Muscle layer of colon (tissue), 2 donors: ENCODE data around the gene INPP5E.

ENCODE experiments used
- H3K27ac ChIP-seq: one replicate; pipeline ENCODE4 v1.7.0; 2013; ENCODE audit warnings: low read depth, mild to moderate bottlenecking, low read length, moderate library complexity
- H3K27me3 ChIP-seq, 2 donors: one replicate each; pipeline ENCODE4 v1.7.0; 2013; ENCODE audit warnings: low read length in 2 of 2, mild to moderate bottlenecking in 2 of 2; ENCODE audit not compliant: insufficient read depth in 2 of 2, control insufficient read depth in 1 of 2
- H3K36me3 ChIP-seq: one replicate; pipeline ENCODE4 v1.7.0; 2013; ENCODE audit warnings: mild to moderate bottlenecking, low read length; ENCODE audit not compliant: insufficient read depth
- H3K4me1 ChIP-seq: one replicate; pipeline ENCODE4 v1.7.0; 2013; ENCODE audit warnings: mild to moderate bottlenecking, low read length; ENCODE audit not compliant: insufficient read depth
- H3K4me3 ChIP-seq, 2 donors: one replicate each; pipeline ENCODE4 v1.7.0; 2013; ENCODE audit warnings: low read length in 2 of 2, low read depth in 1 of 2, mild to moderate bottlenecking in 1 of 2, moderate library complexity in 1 of 2
- H3K9ac ChIP-seq: one replicate; pipeline ENCODE4 v1.7.0; 2013; ENCODE audit warnings: low read length
- H3K9me3 ChIP-seq: one replicate; pipeline ENCODE4 v1.7.0; 2013; ENCODE audit warnings: mild to moderate bottlenecking, low read length
- donor health status: abdominal sarcoma.
- donor health status: Adenocarcinoma of cecum.

Gene INPP5E

DNA sequence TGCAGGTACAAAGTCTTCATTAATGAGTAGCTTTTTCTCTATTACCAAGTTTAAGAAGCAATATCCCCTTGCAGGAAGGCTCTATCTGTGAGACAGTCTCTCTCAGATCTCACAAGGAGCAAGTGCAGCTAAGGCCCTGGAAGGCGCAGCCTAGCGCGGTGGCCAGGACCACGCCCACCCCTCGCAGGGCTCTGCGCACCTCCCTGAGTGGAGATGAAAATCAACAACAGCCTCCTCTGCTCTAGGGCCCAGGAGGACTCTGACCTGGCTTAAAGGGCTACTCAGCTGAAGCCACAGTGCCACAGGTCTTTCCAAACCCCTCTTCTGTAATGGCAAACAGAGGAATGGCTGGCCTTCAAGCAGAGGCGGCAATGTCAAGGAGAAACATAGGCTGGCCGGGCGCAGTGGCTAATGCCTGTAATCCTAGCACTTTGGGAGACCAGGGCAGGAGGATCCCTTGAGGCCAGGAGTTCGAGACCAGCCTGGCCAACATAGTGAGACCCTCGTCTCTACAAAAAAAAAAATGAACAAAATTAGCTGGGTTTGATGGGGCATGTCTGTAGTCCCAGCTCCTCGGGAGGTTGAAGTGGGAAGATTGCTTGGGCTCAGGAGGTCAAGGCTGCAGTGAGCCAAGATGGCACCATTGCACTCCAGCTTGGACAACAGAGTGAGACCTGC lies 31.3 kb upstream of the INPP5E start:
- Histone ChIP-seq H3K27me3 (no peaks in the 10 kb centered on the region), H3K9ac (no peak overlapping the region), H3K9me3 (no peaks in the 10 kb centered on the region), H3K27ac (no peak overlapping the region), H3K4me3 (no peak overlapping the region), H3K36me3 (peaks cover 92% of the 10 kb centered on the region), H3K4me1 (no peaks in the 10 kb centered on the region)

DNA sequence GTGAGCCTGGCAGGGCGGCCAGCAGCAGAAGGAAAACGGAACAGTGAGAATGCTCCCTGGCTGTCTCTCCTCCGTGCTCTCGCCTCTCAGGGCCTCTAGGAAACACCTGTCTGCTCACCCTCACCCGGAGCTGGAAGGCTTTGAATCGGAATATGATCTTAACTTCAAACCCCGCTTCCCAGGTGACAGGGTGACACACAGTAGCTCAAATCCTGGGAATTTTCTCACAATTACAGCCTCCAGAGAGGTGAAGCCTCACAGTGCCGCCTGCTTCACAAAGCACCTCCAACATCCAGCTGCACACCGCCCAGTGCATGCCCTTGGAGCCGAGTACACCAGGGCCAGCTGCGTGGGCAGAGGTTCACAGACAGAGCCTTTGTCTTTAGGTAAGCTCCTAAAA lies 30.7 kb upstream of the INPP5E start:
- Histone ChIP-seq H3K9ac (no peak overlapping the region), H3K27me3 (no peaks in the 10 kb centered on the region), H3K36me3 (peaks cover 92% of the 10 kb centered on the region), H3K4me3 (no peak overlapping the region), H3K4me1 (no peaks in the 10 kb centered on the region), H3K27ac (no peak overlapping the region), H3K9me3 (no peaks in the 10 kb centered on the region)

DNA sequence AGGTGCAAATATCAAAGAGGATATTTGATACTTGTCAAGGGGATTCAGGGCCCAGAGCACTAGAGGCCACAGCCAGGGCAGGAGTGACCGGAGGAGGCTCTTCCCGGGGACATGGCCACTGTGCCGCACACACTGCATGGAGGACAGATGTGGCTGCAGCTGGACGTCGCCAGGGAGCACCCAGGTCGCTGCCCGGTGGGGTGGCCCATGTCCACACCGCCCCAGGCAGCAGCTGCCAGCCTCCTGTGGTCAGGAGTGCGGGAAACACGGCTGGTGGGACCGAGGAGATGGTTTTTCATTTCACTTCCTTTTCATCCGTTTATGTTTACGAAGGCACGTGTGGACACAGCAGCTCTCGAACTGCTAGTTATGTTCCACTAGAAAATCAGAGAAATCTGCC lies 28.1 kb upstream of the INPP5E start:
- Histone ChIP-seq H3K4me3 (no peak overlapping the region), H3K36me3 (peaks cover 90% of the 10 kb centered on the region), H3K27ac (no peak overlapping the region)

DNA sequence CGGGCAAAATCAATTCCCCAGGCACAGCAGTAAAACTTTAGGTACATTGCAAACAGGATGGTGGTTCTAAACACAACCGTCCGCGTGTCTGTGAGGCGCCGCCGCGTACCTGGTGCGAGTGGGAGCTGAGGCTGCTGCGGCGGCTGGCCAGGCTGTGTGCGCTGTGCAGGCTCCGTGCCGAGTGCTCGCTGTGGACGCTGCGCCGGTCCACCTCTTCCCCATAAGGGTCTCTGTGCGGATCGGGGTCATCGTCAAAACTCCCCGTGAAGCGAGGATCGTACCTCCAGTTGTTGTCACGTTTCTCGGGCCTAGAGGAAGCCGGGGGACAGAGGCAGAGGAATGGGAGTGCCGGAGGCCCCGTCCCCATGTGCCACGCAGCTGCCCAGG lies 26.5 kb upstream of the INPP5E start:
- Histone ChIP-seq H3K4me1 (no peaks in the 10 kb centered on the region), H3K4me3 (no peak overlapping the region), H3K27ac (no peak overlapping the region), H3K9me3 (no peaks in the 10 kb centered on the region), H3K36me3 (peaks cover 86% of the 10 kb centered on the region), H3K27me3 (no peaks in the 10 kb centered on the region), H3K9ac (no peak overlapping the region)

More for the DNA sequence above, 28.1 kb upstream of the INPP5E start:
- H3K9ac ChIP-seq = no peak overlapping the region
- H3K4me1 ChIP-seq = no peaks in the 10 kb centered on the region
- no peaks in the 10 kb centered on the region for H3K9me3 ChIP-seq
- H3K27me3 ChIP-seq = no peaks in the 10 kb centered on the region

DNA sequence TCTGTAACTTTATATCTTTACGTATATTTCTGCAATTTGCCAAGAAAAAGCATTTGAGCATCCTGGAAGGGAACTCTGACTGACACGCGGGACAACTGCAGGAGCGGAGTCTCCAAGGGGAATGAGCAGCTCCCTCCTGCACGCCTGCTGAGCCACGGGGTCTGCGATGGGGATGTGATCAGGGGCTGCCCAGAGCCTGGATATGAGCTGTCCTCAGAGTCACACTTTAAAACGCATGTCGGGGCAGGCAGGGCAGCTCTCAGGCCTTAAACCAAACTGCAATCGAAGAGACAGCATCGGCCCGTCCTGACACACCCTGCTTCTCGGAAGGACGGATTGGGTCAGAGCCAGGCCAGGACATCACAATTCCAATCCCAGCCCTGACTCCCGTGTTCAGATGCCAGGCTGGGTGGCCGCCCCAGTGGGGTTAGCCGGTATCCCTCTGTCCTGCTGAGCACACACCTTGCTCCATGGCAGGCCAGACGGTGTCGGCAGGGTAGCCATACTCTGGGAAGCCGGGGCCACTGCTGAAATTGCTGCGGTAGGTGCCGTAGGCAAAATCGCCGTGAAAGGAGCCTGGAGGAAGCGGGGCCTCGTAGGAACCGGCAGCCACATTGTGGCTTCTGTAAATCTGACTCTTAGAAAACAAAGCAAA lies 26.0 kb upstream of the INPP5E start:
- Histone ChIP-seq H3K27me3 (no peaks in the 10 kb centered on the region), H3K9ac (no peak overlapping the region), H3K4me3 (no peak overlapping the region), H3K4me1 (no peaks in the 10 kb centered on the region), H3K27ac (no peak overlapping the region), H3K36me3 (peaks cover 86% of the 10 kb centered on the region), H3K9me3 (no peaks in the 10 kb centered on the region)

DNA sequence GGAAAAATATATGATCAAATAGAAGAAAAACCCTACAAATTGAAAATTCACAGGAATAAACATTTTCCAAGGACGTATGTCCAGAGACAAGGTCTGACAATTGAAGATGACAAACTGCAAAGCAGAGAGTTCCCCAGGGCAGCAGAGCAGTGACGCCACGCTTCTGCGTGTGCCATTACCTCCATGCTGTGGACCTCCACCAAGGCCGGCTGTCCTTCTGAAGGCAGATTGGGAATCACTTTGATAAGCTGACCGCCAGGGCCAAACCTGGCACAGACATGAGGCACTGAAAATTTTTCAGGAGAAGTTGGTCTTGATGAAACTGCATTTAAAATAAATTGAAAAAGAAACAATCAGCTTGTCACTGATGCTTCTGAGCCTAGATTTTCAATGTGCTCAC lies 24.6 kb upstream of the INPP5E start:
- Histone ChIP-seq H3K4me3 (no peak overlapping the region), H3K9me3 (no peaks in the 10 kb centered on the region), H3K27ac (no peak overlapping the region), H3K9ac (no peak overlapping the region), H3K27me3 (no peaks in the 10 kb centered on the region), H3K4me1 (no peaks in the 10 kb centered on the region), H3K36me3 (peaks cover 82% of the 10 kb centered on the region)

DNA sequence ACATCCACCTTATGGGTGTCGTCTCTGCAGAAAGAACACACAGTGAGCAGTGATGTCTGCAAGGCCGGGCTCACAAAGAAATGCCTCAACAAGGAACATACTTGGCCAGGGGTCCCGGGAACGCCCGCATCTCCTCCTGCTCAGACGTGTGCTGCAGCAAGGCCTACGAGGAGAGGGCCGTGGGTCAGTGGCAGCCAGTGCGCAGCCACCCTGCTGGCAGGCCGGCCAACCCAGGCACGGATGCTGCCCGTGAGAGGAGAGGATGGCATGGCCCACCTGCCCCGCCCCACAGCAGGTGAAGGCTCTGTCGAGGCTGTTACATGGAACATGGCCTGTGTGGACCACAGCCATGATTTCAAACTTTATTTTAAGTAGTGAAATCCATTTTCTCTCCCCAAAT lies 23.9 kb upstream of the INPP5E start:
- Histone ChIP-seq H3K36me3 (peaks cover 84% of the 10 kb centered on the region), H3K4me1 (no peaks in the 10 kb centered on the region), H3K27ac (no peak overlapping the region), H3K9me3 (no peaks in the 10 kb centered on the region), H3K4me3 (no peak overlapping the region), H3K27me3 (no peaks in the 10 kb centered on the region), H3K9ac (no peak overlapping the region)

DNA sequence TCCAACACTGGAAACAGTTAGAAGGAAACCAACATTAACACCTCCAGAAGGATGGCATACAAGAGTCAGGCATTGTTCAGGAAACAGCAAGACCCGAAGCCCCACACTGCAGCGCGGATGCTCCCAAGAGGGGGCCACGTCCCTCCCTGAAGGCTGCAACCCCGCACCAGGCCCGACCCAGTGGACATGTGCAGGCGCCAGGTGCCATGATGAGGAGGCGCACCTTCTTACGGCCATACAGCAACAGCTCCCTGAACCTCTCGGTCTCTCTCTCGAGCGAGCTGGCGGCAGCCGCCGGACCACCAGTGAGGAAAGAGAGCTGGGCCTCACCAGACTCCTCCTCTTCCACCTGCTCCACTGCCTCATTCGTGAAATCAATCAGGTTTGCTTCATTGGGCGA lies 23.0 kb upstream of the INPP5E start:
- H3K27ac ChIP-seq = no peak overlapping the region
- no peaks in the 10 kb centered on the region for H3K4me1 ChIP-seq
- H3K36me3 ChIP-seq = peaks cover 89% of the 10 kb centered on the region
- H3K27me3 ChIP-seq = no peaks in the 10 kb centered on the region
- H3K9ac ChIP-seq = no peak overlapping the region
- H3K9me3 ChIP-seq = no peaks in the 10 kb centered on the region
- no peak overlapping the region for H3K4me3 ChIP-seq

DNA sequence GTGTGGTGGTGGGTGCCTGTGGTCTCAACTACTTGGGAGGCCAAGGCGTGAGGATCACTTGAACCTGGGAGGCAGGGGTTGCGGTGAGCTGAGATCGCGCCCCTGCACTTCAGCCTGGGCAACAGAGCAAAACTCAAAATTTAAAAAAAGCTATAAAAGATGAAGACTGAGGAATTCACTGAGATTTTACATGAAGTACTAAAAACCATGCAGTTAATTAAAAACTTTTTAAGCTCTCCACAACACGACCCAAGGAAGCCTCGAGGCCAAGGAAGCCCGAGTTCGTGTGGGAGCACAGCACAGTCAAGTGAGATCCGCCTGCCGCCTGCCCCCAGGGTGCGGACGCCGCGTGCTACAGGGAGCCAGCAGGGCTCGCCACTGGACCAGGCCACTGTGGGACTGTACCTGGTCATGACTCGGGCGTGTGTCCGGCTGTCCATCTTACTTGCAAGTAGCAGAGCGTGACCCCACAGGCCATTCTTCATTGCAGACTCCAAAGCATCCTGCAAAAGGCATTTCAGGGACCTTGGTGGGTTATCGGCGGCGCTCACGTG lies 21.2 kb upstream of the INPP5E start:
- Histone ChIP-seq H3K9ac (no peak overlapping the region), H3K9me3 (no peaks in the 10 kb centered on the region), H3K36me3 (peaks cover 90% of the 10 kb centered on the region), H3K27me3 (no peaks in the 10 kb centered on the region), H3K4me1 (no peaks in the 10 kb centered on the region), H3K27ac (no peak overlapping the region), H3K4me3 (no peak overlapping the region)

DNA sequence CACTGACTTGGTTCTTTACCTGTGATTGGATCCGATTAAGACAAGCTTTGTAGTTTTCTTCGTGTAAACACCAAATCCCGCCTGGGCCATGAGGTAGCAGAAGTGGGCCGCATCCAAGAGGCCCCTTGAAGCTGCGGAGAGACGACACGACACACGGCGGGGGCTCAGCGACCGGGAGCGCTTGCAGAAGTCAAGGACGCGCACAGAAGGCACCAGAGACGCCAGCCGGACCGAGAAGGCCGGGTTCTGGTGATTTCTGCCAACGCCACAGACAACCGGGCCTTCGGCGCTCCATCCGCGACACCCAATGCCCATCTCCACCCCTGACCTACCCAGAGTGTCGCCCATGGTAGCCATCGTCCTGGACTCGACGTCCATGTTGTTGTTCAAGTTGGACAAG lies 19.8 kb upstream of the INPP5E start:
- no peaks in the 10 kb centered on the region for H3K4me1 ChIP-seq
- no peaks in the 10 kb centered on the region for H3K9me3 ChIP-seq
- H3K9ac ChIP-seq = no peak overlapping the region
- H3K36me3 ChIP-seq = peaks cover 91% of the 10 kb centered on the region
- no peak overlapping the region for H3K27ac ChIP-seq
- no peaks in the 10 kb centered on the region for H3K27me3 ChIP-seq
- H3K4me3 ChIP-seq = no peak overlapping the region

DNA sequence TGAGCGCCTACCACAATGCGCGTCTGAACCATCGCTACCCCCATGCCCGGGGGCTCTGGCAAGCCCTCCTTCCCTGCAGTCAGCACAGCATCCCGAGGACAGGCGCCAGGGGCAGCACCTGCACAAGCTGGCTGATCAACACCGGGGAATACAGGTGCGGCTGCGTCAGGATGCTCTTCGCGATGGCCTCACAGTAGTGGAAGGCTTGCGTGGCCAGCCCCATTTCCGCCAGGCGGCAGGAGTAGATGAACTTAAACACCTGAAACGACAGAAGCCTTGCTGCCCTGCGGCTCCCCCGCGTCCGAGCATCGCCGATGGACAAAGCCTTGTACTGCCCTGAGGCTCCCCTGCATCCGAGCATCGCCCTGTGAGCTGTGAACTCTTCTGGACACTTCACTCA lies 17.7 kb upstream of the INPP5E start:
- H3K4me1 ChIP-seq = no peaks in the 10 kb centered on the region
- no peak overlapping the region for H3K9ac ChIP-seq
- H3K27me3 ChIP-seq = no peaks in the 10 kb centered on the region
- no peak overlapping the region for H3K4me3 ChIP-seq
- no peaks in the 10 kb centered on the region for H3K9me3 ChIP-seq
- peaks cover 83% of the 10 kb centered on the region for H3K36me3 ChIP-seq
- no peak overlapping the region for H3K27ac ChIP-seq

DNA sequence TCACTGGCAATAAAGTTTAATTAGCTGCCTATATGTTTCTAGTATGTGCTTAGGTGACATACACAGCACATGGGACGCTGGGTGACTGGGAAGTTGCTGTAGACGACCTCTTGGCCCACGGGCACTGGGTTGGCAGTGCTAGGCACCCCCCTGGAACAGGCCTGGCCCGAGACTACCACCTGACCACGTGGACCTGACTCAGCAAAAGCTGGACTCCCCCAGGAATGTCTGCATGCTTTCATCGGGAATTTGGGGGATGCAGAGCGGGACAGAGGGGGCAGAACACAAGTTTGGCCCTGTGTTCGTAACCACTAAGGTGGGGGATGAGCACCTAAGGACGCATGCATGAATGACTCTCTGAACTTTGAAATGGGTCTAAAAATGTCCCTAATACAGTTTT lies 16.6 kb upstream of the INPP5E start:
- Histone ChIP-seq H3K4me3 (no peak overlapping the region), H3K36me3 (peaks cover 83% of the 10 kb centered on the region), H3K4me1 (no peaks in the 10 kb centered on the region), H3K9ac (no peak overlapping the region), H3K27ac (no peak overlapping the region), H3K27me3 (no peaks in the 10 kb centered on the region), H3K9me3 (no peaks in the 10 kb centered on the region)
